Suprapubic skin (tissue), 3 donors: ENCODE data around the gene HIGD2B.

Experiments used
- CTCF ChIP-seq, 2 donors: fragments of 200-600 bp in 1 of 2; fragments of 450-650 bp in 1 of 2; sonication (generic) in 1 of 2; IDR thresholded peaks; one replicate each; pipeline ENCODE4 v1.5.1; 2016 to 2019; ENCODE audit warnings: antibody characterized with exemption in 2 of 2, mild to moderate bottlenecking in 1 of 2, moderate library complexity in 1 of 2
- POLR2A ChIP-seq, 2 donors: fragments of 450-650 bp; IDR thresholded peaks; one replicate each; pipeline ENCODE4 v1.6.1; 2017; ENCODE audit warnings: antibody characterized with exemption in 2 of 2, mild to moderate bottlenecking in 2 of 2, moderate library complexity in 2 of 2

GRCh38 chr15:72676838-72677237, 9.1 kb downstream of the HIGD2B start:
- no peak for TF ChIP-seq CTCF (IDR thresholded peaks at IDR 0.05)
- TF ChIP-seq POLR2A (IDR thresholded peaks at IDR 0.05): no peak
